Stimulated activated naive CD4-positive, alpha-beta T cell (primary cell): ENCODE data around the gene OFD1.

Source experiments
- DNase-seq, 6 experiments: peaks; one replicate each; lab custom pipeline; 2025; lab: John Stamatoyannopoulos, UW

Gene OFD1

GRCh38 chrX:13797512-13797911 lies 63.0 kb downstream of the OFD1 start:
- DNase-seq: no peak

GRCh38 chrX:13798184-13798583 lies 63.6 kb downstream of the OFD1 start:
- no peak for DNase-seq

- DNase-seq: no peak
Measured at GRCh38 chrX:13803116-13803515, 68.6 kb downstream of the OFD1 start.

GRCh38 chrX:13805241-13805640 lies 70.7 kb downstream of the OFD1 start:
- no peak for DNase-seq

- DNase-seq: no peak
Measured at GRCh38 chrX:13808293-13808692, 73.7 kb downstream of the OFD1 start.

- no peak for DNase-seq
Measured at GRCh38 chrX:13808865-13809264, 74.3 kb downstream of the OFD1 start.

GRCh38 chrX:13815664-13816063 lies 81.1 kb downstream of the OFD1 start:
- DNase-seq: no peak

- no peak for DNase-seq
Measured at GRCh38 chrX:13816176-13816575, 81.6 kb downstream of the OFD1 start.

GRCh38 chrX:13816643-13817627 lies 82.4 kb downstream of the OFD1 start, which contains the start of gene GPM6B:
Gene GPM6B (minus strand): TSS chrX:13817093. CDS start chrX:13816904, 189 bp downstream.
- no peak for DNase-seq
